ENCODE results near the gene RUNX2. TPM values are rescaled to one million over a fixed set of nuclear protein-coding genes. Genes with fewer than 3 reads are reported as not detected.

The RUNX2 gene
- total and polyA plus RNA-seq, 2 donors (not counting 1 experiment from before 2014, with no cell fraction given): 1.3 to 2.4 TPM

GRCh38 chr6:45433533-45434380 is 105.6 kb downstream of the RUNX2 start:
- ATAC-seq (ENCODE audit: low read depth) (no peak), DNase-seq (no peak)
- H3K4me2 ChIP-seq (replicated peaks; ENCODE audit: low read depth, low read length, poor library complexity, severe bottlenecking): no peak overlapping the region
- CTCF ChIA-PET: interaction anchor here (0.7 kb wide), 1 partner anchor 17 kb away, joined by 4 read pairs; no protein-coding TSS in a partner anchor
- no peak overlapping the region for H3K9ac ChIP-seq (ENCODE audit: low read length)
- no peak overlapping the region for H3K27ac ChIP-seq (ENCODE audit: low read length in 2 of 2)
- peaks cover 3 to 17% of the 10 kb centered on the region in 2 donors for H3K4me1 ChIP-seq (ENCODE audit: control insufficient read depth in 2 of 2, insufficient read depth in 2 of 2, low read length in 2 of 2)
- H3K4me3 ChIP-seq (ENCODE audit: control extremely low read depth in 1 of 5, extremely low read depth in 1 of 5, insufficient read depth in 1 of 5, low read depth in 2 of 5, low read length in 4 of 5): no peak overlapping the region
- intact Hi-C loops (cut with micrococcal nuclease): no loop called here
- POLR2A ChIA-PET: no interaction called here
- H3K9me3 ChIP-seq (ENCODE audit: control extremely low read depth in 1 of 3, control insufficient read depth in 2 of 3, insufficient read depth in 1 of 3, low read length in 2 of 3): no peaks in the 10 kb centered on the region
- 40% methylated on average over 1 of the region's 2 CpGs for WGBS (ENCODE audit: insufficient coverage)
- no peaks in the 10 kb centered on the region for H3K9me3 Mint-ChIP-seq (ENCODE audit: insufficient read depth)
- no peak overlapping the region for H3K27ac Mint-ChIP-seq
- TF ChIP-seq EZH2 (IDR thresholded peaks at IDR 0.05; ENCODE audit: borderline replicate concordance, insufficient read depth, low read depth, low read length, poor library complexity, severe bottlenecking): no peak
- TF ChIP-seq CTCF (IDR thresholded peaks at IDR 0.05): no peak
- no peaks in the 10 kb centered on the region for H3K36me3 ChIP-seq (replicated peaks in 1 of 2; ENCODE audit: control extremely low read depth in 1 of 2, control insufficient read depth in 1 of 2, extremely low read depth in 1 of 2, insufficient read depth in 2 of 2, low read length in 1 of 2)
- H3K4me3 Mint-ChIP-seq: no peak overlapping the region
- peaks cover 21% of the 10 kb centered on the region for H3K4me1 Mint-ChIP-seq
- H2AFZ ChIP-seq (ENCODE audit: insufficient read depth, low read depth, low read length, poor library complexity, severe bottlenecking): no peak overlapping the region
- H3K27me3 ChIP-seq (replicated peaks in 1 of 4; ENCODE audit: control extremely low read depth in 1 of 4, control insufficient read depth in 3 of 4, insufficient read depth in 4 of 4, low read length in 3 of 4): no peaks in the 10 kb centered on the region
- no peaks in the 10 kb centered on the region for H3K79me2 ChIP-seq (ENCODE audit: control insufficient read depth, insufficient read depth, low read length)
- peaks cover 8% of the 10 kb centered on the region for H3K27me3 Mint-ChIP-seq
- no peaks in the 10 kb centered on the region for H4K20me1 ChIP-seq (ENCODE audit: control insufficient read depth, insufficient read depth, low read length, poor library complexity, severe bottlenecking)

DNA sequence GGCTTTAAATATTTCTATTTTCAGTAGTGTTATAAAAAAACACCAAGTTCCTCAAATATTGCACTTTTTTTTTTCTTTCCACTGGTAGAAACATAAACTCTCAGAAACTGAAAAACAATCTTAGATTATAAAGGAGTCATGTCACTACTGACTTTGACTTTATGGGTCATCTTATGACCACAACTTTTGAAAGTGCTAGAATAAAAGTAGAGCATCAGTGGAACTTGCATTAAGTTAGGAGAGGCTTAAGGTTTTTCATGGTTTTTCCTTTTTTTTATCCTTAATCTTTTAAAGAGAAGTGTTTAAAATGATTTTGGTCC is 106.2 kb downstream of the RUNX2 start:
- Mint-ChIP-seq H3K4me1 (peaks cover 21% of the 10 kb centered on the region), H3K9me3 (ENCODE audit: insufficient read depth) (no peaks in the 10 kb centered on the region), H3K27ac (no peak overlapping the region), H3K27me3 (peaks cover 8% of the 10 kb centered on the region), H3K4me3 (no peak overlapping the region)
- ATAC-seq (ENCODE audit: low read depth): no peak
- ChIA-PET CTCF (interaction anchor here (0.7 kb wide), 1 partner anchor 16 kb away, joined by 4 read pairs; no protein-coding TSS in a partner anchor), POLR2A (no interaction called here)
- no peak overlapping the region for H3K27ac ChIP-seq (ENCODE audit: low read length in 2 of 2)
- H4K20me1 ChIP-seq (ENCODE audit: control insufficient read depth, insufficient read depth, low read length, poor library complexity, severe bottlenecking): no peaks in the 10 kb centered on the region
- TF ChIP-seq EZH2 (IDR thresholded peaks at IDR 0.05; ENCODE audit: borderline replicate concordance, insufficient read depth, low read depth, low read length, poor library complexity, severe bottlenecking): no peak
- no peak for TF ChIP-seq CTCF (IDR thresholded peaks at IDR 0.05)
- H3K27me3 ChIP-seq (replicated peaks in 1 of 4; ENCODE audit: control extremely low read depth in 1 of 4, control insufficient read depth in 3 of 4, insufficient read depth in 4 of 4, low read length in 3 of 4): no peaks in the 10 kb centered on the region
- H3K4me1 ChIP-seq (ENCODE audit: control insufficient read depth in 2 of 2, insufficient read depth in 2 of 2, low read length in 2 of 2): peaks cover 3 to 17% of the 10 kb centered on the region in 2 donors
- no peak overlapping the region for H3K4me2 ChIP-seq (replicated peaks; ENCODE audit: low read depth, low read length, poor library complexity, severe bottlenecking)
- H3K36me3 ChIP-seq (replicated peaks in 1 of 2; ENCODE audit: control extremely low read depth in 1 of 2, control insufficient read depth in 1 of 2, extremely low read depth in 1 of 2, insufficient read depth in 2 of 2, low read length in 1 of 2): no peaks in the 10 kb centered on the region
- H2AFZ ChIP-seq (ENCODE audit: insufficient read depth, low read depth, low read length, poor library complexity, severe bottlenecking): no peak overlapping the region
- H3K4me3 ChIP-seq (ENCODE audit: control extremely low read depth in 1 of 5, extremely low read depth in 1 of 5, insufficient read depth in 1 of 5, low read depth in 2 of 5, low read length in 4 of 5): no peak overlapping the region
- no peak overlapping the region for H3K9ac ChIP-seq (ENCODE audit: low read length)
- H3K9me3 ChIP-seq (ENCODE audit: control extremely low read depth in 1 of 3, control insufficient read depth in 2 of 3, insufficient read depth in 1 of 3, low read length in 2 of 3): no peaks in the 10 kb centered on the region
- intact Hi-C loops (cut with micrococcal nuclease): no loop called here
- DNase-seq: no peak
- no peaks in the 10 kb centered on the region for H3K79me2 ChIP-seq (ENCODE audit: control insufficient read depth, insufficient read depth, low read length)
